Measurements from ENCODE around the gene PKHD1. TPM values are rescaled to one million over a fixed set of nuclear protein-coding genes. Genes with fewer than 3 reads are reported as not detected.

The PKHD1 gene
- total RNA-seq, 1 experiment from 2014 or later = 0.09 TPM

DNA sequence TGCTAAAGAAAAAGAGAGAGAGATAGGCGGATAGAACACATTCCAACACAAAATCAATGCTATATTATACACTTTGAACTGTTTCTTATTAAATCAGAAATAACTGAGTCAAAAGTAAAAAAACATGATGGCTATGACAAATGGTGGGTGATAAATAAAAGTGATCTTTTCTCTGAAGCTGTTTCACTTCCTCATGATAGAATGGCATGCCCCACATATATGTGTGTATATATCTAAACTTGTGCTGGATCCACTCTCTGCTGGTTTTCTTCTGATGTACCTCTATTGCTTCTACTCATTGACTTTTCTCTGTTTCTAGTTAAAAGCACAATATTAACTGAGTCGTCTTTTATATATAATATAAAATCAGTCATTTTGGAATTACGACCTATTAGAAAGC is 429.9 kb downstream of the PKHD1 start:
- H4K91ac ChIP-seq (ENCODE audit: insufficient read length, low read depth, low read length) = no peak overlapping the region
- TF ChIP-seq, protein P1, sequence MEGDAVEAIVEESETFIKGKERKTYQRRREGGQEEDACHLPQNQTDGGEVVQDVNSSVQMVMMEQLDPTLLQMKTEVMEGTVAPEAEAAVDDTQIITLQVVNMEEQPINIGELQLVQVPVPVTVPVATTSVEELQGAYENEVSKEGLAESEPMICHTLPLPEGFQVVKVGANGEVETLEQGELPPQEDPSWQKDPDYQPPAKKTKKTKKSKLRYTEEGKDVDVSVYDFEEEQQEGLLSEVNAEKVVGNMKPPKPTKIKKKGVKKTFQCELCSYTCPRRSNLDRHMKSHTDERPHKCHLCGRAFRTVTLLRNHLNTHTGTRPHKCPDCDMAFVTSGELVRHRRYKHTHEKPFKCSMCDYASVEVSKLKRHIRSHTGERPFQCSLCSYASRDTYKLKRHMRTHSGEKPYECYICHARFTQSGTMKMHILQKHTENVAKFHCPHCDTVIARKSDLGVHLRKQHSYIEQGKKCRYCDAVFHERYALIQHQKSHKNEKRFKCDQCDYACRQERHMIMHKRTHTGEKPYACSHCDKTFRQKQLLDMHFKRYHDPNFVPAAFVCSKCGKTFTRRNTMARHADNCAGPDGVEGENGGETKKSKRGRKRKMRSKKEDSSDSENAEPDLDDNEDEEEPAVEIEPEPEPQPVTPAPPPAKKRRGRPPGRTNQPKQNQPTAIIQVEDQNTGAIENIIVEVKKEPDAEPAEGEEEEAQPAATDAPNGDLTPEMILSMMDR (conservative IDR thresholded peaks at IDR 0.05) = no peak
- H3K4ac ChIP-seq (ENCODE audit: low read depth, low read length) = no peak overlapping the region
- Mint-ChIP-seq H3K27me3 (ENCODE audit: low read depth) (no peaks in the 10 kb centered on the region), H3K4me1 (no peaks in the 10 kb centered on the region), H3K9me3 (no peaks in the 10 kb centered on the region), H3K36me3 (ENCODE audit: insufficient read depth in 1 of 3, low read depth in 3 of 3) (no peaks in the 10 kb centered on the region), H3K27ac (no peak overlapping the region), H3K4me3 (no peak overlapping the region)
- no peak overlapping the region for H2BK15ac ChIP-seq (ENCODE audit: low read depth, low read length)
- no peak overlapping the region for H2AK5ac ChIP-seq (ENCODE audit: insufficient read length, low read length)
- no peak overlapping the region for H2BK20ac ChIP-seq (ENCODE audit: low read depth, low read length, poor library complexity, severe bottlenecking)
- H3K27ac ChIP-seq (ENCODE audit: insufficient read length, low read depth, low read length) = no peak overlapping the region
- WGBS (ENCODE audit: extremely low coverage, insufficient read length, low lambda C conversion rate) = no CpG with 5 or more reads among the region's 3 CpGs
- no peak overlapping the region for H3K4me2 ChIP-seq (ENCODE audit: insufficient read depth, insufficient read length, low read length)
- H3K9me3 ChIP-seq (ENCODE audit: control insufficient read depth, low read depth, low read length) = no peaks in the 10 kb centered on the region
- no peak overlapping the region for H2BK120ac ChIP-seq (ENCODE audit: low read depth, low read length, poor library complexity, severe bottlenecking)
- H3K79me2 ChIP-seq (ENCODE audit: insufficient read depth, low read length) = no peaks in the 10 kb centered on the region
- DNase-seq = no peak
- no peak overlapping the region for H3K14ac ChIP-seq (ENCODE audit: insufficient read depth, low read length)
- no peak overlapping the region for H2BK5ac ChIP-seq (ENCODE audit: insufficient read length, low read length)
- H4K20me1 ChIP-seq (ENCODE audit: control insufficient read depth, insufficient read depth, insufficient read length) = no peaks in the 10 kb centered on the region
- no peak overlapping the region for H2AFZ ChIP-seq (ENCODE audit: low read length)
- H3K23me2 ChIP-seq (ENCODE audit: insufficient read length, low read depth, low read length, poor library complexity, severe bottlenecking) = no peaks in the 10 kb centered on the region
- no peak overlapping the region for H4K5ac ChIP-seq (ENCODE audit: insufficient read length, low read depth, low read length)
- no peak overlapping the region for H3K9ac ChIP-seq (ENCODE audit: extremely low read depth, insufficient read length, low read length)
- no peak overlapping the region for H3T11ph ChIP-seq (ENCODE audit: low read length)
- no peak overlapping the region for H3K18ac ChIP-seq (ENCODE audit: insufficient read length, low read depth, low read length)
- no peak overlapping the region for H3K23ac ChIP-seq (ENCODE audit: insufficient read length, low read depth, low read length)
- no peaks in the 10 kb centered on the region for H3K79me1 ChIP-seq (ENCODE audit: insufficient read depth, low read depth, low read length, poor library complexity, severe bottlenecking)
- H3K56ac ChIP-seq (ENCODE audit: insufficient read length, low read depth, low read length) = no peak overlapping the region
- H3K27me3 ChIP-seq (ENCODE audit: insufficient read depth, low read length) = no peaks in the 10 kb centered on the region
- no peaks in the 10 kb centered on the region for H3K4me1 ChIP-seq (ENCODE audit: insufficient read depth, low read length)
- no peak overlapping the region for H2BK12ac ChIP-seq (ENCODE audit: insufficient read length, low read depth, low read length)
- no peak overlapping the region for H4K8ac ChIP-seq (replicated peaks; ENCODE audit: insufficient read length, low read depth, low read length)
